Measurements from ENCODE around the gene LTA4H. TPM values are rescaled to one million over a fixed set of nuclear protein-coding genes. Genes with fewer than 3 reads are reported as not detected.

The LTA4H gene
- total RNA-seq, 6 experiments from 2014 or later: 19.0 to 32.5 (median 27.1) TPM

GRCh38 chr12:96046543-96047228 is 11.3 kb upstream of the LTA4H start:
- peak; percentile 35 to 67 (median 45) for ATAC-seq
- Histone ChIP-seq H3K36me3 (no peaks in the 10 kb centered on the region), H3K27me3 (no peaks in the 10 kb centered on the region), H3K4me1 (peaks cover 0 to 26% (median 17%) of the 10 kb centered on the region in 4 donors), H3K27ac (peak overlapping the region in 1 of 3 donors; percentile 23), H3K9me3 (no peaks in the 10 kb centered on the region), H3K4me3 (no peak overlapping the region)
- no peak for DNase-seq
- TF ChIP-seq, protein P1, sequence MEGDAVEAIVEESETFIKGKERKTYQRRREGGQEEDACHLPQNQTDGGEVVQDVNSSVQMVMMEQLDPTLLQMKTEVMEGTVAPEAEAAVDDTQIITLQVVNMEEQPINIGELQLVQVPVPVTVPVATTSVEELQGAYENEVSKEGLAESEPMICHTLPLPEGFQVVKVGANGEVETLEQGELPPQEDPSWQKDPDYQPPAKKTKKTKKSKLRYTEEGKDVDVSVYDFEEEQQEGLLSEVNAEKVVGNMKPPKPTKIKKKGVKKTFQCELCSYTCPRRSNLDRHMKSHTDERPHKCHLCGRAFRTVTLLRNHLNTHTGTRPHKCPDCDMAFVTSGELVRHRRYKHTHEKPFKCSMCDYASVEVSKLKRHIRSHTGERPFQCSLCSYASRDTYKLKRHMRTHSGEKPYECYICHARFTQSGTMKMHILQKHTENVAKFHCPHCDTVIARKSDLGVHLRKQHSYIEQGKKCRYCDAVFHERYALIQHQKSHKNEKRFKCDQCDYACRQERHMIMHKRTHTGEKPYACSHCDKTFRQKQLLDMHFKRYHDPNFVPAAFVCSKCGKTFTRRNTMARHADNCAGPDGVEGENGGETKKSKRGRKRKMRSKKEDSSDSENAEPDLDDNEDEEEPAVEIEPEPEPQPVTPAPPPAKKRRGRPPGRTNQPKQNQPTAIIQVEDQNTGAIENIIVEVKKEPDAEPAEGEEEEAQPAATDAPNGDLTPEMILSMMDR (IDR thresholded peaks at IDR 0.05): no peak
- TF ChIP-seq POLR2A (IDR thresholded peaks at IDR 0.05): no peak
- WGBS (ENCODE audit: insufficient coverage, low coverage, low lambda C conversion rate, missing lambda C conversion rate): 58% methylated on average over 3 of the region's 3 CpGs
- intact Hi-C loops (cut with DNase I): no loop called here

DNA sequence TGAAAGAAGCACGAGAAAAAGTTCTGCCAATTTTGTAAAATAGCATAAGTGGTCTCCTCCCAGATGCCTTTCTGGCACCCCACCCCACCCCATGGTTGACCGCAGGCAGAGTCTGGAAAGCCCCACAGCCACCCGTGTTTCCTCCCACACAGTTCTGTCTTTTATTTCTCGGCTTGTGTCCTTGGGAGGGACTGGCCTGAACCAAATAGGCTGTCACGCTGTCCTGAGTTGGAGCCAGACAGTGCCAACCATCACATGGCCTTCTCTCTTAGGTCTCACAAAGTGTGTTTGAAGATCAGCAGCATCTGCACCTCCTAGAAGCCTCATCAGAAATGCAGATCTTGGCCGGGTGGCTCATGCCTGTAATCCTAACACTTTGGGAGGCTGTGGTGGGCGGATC is 10.2 kb upstream of the LTA4H start:
- ATAC-seq: peak in 1 of 4 donors; percentile 9
- Histone ChIP-seq H3K27ac (no peak overlapping the region), H3K4me1 (peaks cover 0 to 26% (median 17%) of the 10 kb centered on the region in 4 donors), H3K27me3 (no peaks in the 10 kb centered on the region), H3K36me3 (no peaks in the 10 kb centered on the region), H3K9me3 (no peaks in the 10 kb centered on the region), H3K4me3 (no peak overlapping the region)
- WGBS (ENCODE audit: insufficient coverage, low coverage, low lambda C conversion rate, missing lambda C conversion rate): 81% methylated on average over 7 of the region's 7 CpGs
- no peak for DNase-seq
- intact Hi-C loops (cut with DNase I): no loop called here
- TF ChIP-seq, protein P1 (IDR thresholded peaks at IDR 0.05): no peak
- no peak for TF ChIP-seq POLR2A (IDR thresholded peaks at IDR 0.05)

- H3K4me3 ChIP-seq: no peak overlapping the region
- 92% methylated on average over 2 of the region's 2 CpGs for WGBS (ENCODE audit: insufficient coverage, low coverage, low lambda C conversion rate, missing lambda C conversion rate)
- no peak for TF ChIP-seq POLR2A (IDR thresholded peaks at IDR 0.05)
- TF ChIP-seq, protein P1 (IDR thresholded peaks at IDR 0.05): no peak
- H3K9me3 ChIP-seq: no peaks in the 10 kb centered on the region
- ATAC-seq (no peak), DNase-seq (no peak)
- no peaks in the 10 kb centered on the region for H3K36me3 ChIP-seq
- H3K4me1 ChIP-seq: peaks cover 0 to 26% (median 17%) of the 10 kb centered on the region in 4 donors
- H3K27ac ChIP-seq: no peak overlapping the region
- no peaks in the 10 kb centered on the region for H3K27me3 ChIP-seq
- intact Hi-C loops (cut with DNase I): no loop called here
These were observed 9.5 kb upstream of the LTA4H start for GRCh38 chr12:96044943-96045290.

GRCh38 chr12:96044017-96044942 is 8.9 kb upstream of the LTA4H start:
- intact Hi-C loops (cut with DNase I): no loop called here
- H3K36me3 ChIP-seq: no peaks in the 10 kb centered on the region
- DNase-seq (no peak), ATAC-seq (no peak)
- H3K9me3 ChIP-seq: no peaks in the 10 kb centered on the region
- H3K27ac ChIP-seq: no peak overlapping the region
- H3K4me3 ChIP-seq: no peak overlapping the region
- TF ChIP-seq, protein P1 (IDR thresholded peaks at IDR 0.05): no peak
- TF ChIP-seq POLR2A (IDR thresholded peaks at IDR 0.05): no peak
- peaks cover 0 to 26% (median 17%) of the 10 kb centered on the region in 4 donors for H3K4me1 ChIP-seq
- H3K27me3 ChIP-seq: no peaks in the 10 kb centered on the region
- WGBS (ENCODE audit: insufficient coverage, low coverage, low lambda C conversion rate, missing lambda C conversion rate): 66% methylated on average over 10 of the region's 10 CpGs
